HUES64 (cell line): Measurements from ENCODE around the gene PRKAR2B.

Source experiments
- H3K27ac ChIP-seq: 2 replicates; pipeline ENCODE4 v1.7.0; 2013; ENCODE audit warnings: low read depth, low read length, inconsistent platforms
- H3K27me3 ChIP-seq: 2 replicates; pipeline ENCODE4 v1.6.1; 2013; ENCODE audit warnings: mild to moderate bottlenecking, low read length; ENCODE audit not compliant: insufficient read depth
- H3K36me3 ChIP-seq: 2 replicates; pipeline ENCODE4 v1.6.1; 2013; ENCODE audit warnings: mild to moderate bottlenecking, low read length; ENCODE audit not compliant: insufficient read depth
- H3K4me1 ChIP-seq: 2 replicates; pipeline ENCODE4 v1.6.1; 2013; ENCODE audit warnings: mild to moderate bottlenecking, low read length, moderate library complexity; ENCODE audit not compliant: insufficient read depth
- H3K4me3 ChIP-seq: 2 replicates; pipeline ENCODE4 v1.5.1; 2013; ENCODE audit warnings: mild to moderate bottlenecking, low read length, moderate library complexity
- H3K9ac ChIP-seq: 2 replicates; pipeline ENCODE4 v1.6.1; 2013; ENCODE audit warnings: mild to moderate bottlenecking, low read depth, low read length
- H3K9me3 ChIP-seq: 2 replicates; pipeline ENCODE4 v1.6.1; 2013; ENCODE audit warnings: low read depth, low read length; ENCODE audit not compliant: insufficient read depth
- WGBS: fragments of 150-250, 120-280 bp; methylation state at CpG from one replicate; pipeline ENCODE4 v1.1.7; 2013; ENCODE audit warnings: missing lambda C conversion rate; 5-methylcytosine and 5-hydroxymethylcytosine counted together

Gene PRKAR2B

GRCh38 chr7:107012691-107013090, 31.8 kb upstream of the PRKAR2B start:
- H3K9ac ChIP-seq, result no peak overlapping the region
- H3K27ac ChIP-seq, result no peak overlapping the region
- no peaks in the 10 kb centered on the region for H3K36me3 ChIP-seq
- no peaks in the 10 kb centered on the region for H3K27me3 ChIP-seq
- 84% methylated on average over 3 of the region's 6 CpGs for WGBS
- H3K9me3 ChIP-seq, result no peaks in the 10 kb centered on the region
- no peak overlapping the region for H3K4me3 ChIP-seq
- no peaks in the 10 kb centered on the region for H3K4me1 ChIP-seq

GRCh38 chr7:107014387-107015023, 30.0 kb upstream of the PRKAR2B start:
- Histone ChIP-seq H3K36me3 (no peaks in the 10 kb centered on the region), H3K9me3 (no peaks in the 10 kb centered on the region), H3K4me3 (no peak overlapping the region), H3K27me3 (no peaks in the 10 kb centered on the region), H3K27ac (no peak overlapping the region), H3K9ac (no peak overlapping the region), H3K4me1 (no peaks in the 10 kb centered on the region)
- whole genome bisulfite sequencing, result 88% methylated on average over 7 of the region's 7 CpGs

GRCh38 chr7:107016312-107016711, 28.2 kb upstream of the PRKAR2B start:
- H3K9ac ChIP-seq, result no peak overlapping the region

GRCh38 chr7:107017965-107018719, 26.4 kb upstream of the PRKAR2B start:
- Histone ChIP-seq H3K9ac (no peak overlapping the region), H3K27ac (no peak overlapping the region), H3K27me3 (no peaks in the 10 kb centered on the region), H3K36me3 (no peaks in the 10 kb centered on the region), H3K9me3 (no peaks in the 10 kb centered on the region), H3K4me1 (no peaks in the 10 kb centered on the region), H3K4me3 (no peak overlapping the region)
- WGBS, result 98% methylated on average over 2 of the region's 2 CpGs

More at GRCh38 chr7:107016312-107016711, 28.2 kb upstream of the PRKAR2B start:
- H3K4me1 ChIP-seq, result no peaks in the 10 kb centered on the region
- no peaks in the 10 kb centered on the region for H3K36me3 ChIP-seq
- H3K27me3 ChIP-seq, result no peaks in the 10 kb centered on the region
- H3K27ac ChIP-seq, result no peak overlapping the region
- no peaks in the 10 kb centered on the region for H3K9me3 ChIP-seq
- WGBS, result 90% methylated on average over 4 of the region's 4 CpGs
- H3K4me3 ChIP-seq, result no peak overlapping the region

GRCh38 chr7:107020400-107020799, 24.1 kb upstream of the PRKAR2B start:
- H3K9ac ChIP-seq, result no peak overlapping the region
- no peaks in the 10 kb centered on the region for H3K27me3 ChIP-seq
- no peaks in the 10 kb centered on the region for H3K9me3 ChIP-seq
- H3K4me3 ChIP-seq, result no peak overlapping the region
- H3K36me3 ChIP-seq, result no peaks in the 10 kb centered on the region
- 77% methylated on average over 5 of the region's 5 CpGs for WGBS
- H3K4me1 ChIP-seq, result no peaks in the 10 kb centered on the region
- no peak overlapping the region for H3K27ac ChIP-seq

GRCh38 chr7:107021600-107021999, 22.9 kb upstream of the PRKAR2B start:
- no peaks in the 10 kb centered on the region for H3K9me3 ChIP-seq
- H3K4me3 ChIP-seq, result no peak overlapping the region
- 94% methylated on average over 3 of the region's 3 CpGs for WGBS
- H3K9ac ChIP-seq, result no peak overlapping the region
- H3K27ac ChIP-seq, result no peak overlapping the region
- no peaks in the 10 kb centered on the region for H3K4me1 ChIP-seq
- H3K27me3 ChIP-seq, result no peaks in the 10 kb centered on the region
- no peaks in the 10 kb centered on the region for H3K36me3 ChIP-seq

- Histone ChIP-seq H3K9ac (no peak overlapping the region), H3K9me3 (no peaks in the 10 kb centered on the region), H3K27me3 (no peaks in the 10 kb centered on the region), H3K4me3 (no peak overlapping the region), H3K36me3 (no peaks in the 10 kb centered on the region), H3K4me1 (no peaks in the 10 kb centered on the region), H3K27ac (no peak overlapping the region)
Observed at GRCh38 chr7:107023522-107024151, 20.9 kb upstream of the PRKAR2B start.

- H3K4me1 ChIP-seq, result no peaks in the 10 kb centered on the region
- H3K27ac ChIP-seq, result no peak overlapping the region
- WGBS, result 92% methylated on average over 2 of the region's 2 CpGs
- no peaks in the 10 kb centered on the region for H3K27me3 ChIP-seq
- H3K9ac ChIP-seq, result no peak overlapping the region
- H3K36me3 ChIP-seq, result no peaks in the 10 kb centered on the region
- H3K4me3 ChIP-seq, result no peak overlapping the region
- H3K9me3 ChIP-seq, result no peaks in the 10 kb centered on the region
Observed at GRCh38 chr7:107024906-107025305, 19.6 kb upstream of the PRKAR2B start.

GRCh38 chr7:107025449-107026103, 18.9 kb upstream of the PRKAR2B start:
- H3K9me3 ChIP-seq, result no peaks in the 10 kb centered on the region
- H3K36me3 ChIP-seq, result no peaks in the 10 kb centered on the region
- H3K4me1 ChIP-seq, result no peaks in the 10 kb centered on the region
- H3K4me3 ChIP-seq, result no peak overlapping the region
- H3K27ac ChIP-seq, result no peak overlapping the region
- WGBS, result 78% methylated on average over 2 of the region's 2 CpGs
- H3K27me3 ChIP-seq, result no peaks in the 10 kb centered on the region
- no peak overlapping the region for H3K9ac ChIP-seq

- Histone ChIP-seq H3K36me3 (no peaks in the 10 kb centered on the region), H3K9me3 (no peaks in the 10 kb centered on the region), H3K27ac (no peak overlapping the region), H3K27me3 (no peaks in the 10 kb centered on the region), H3K4me1 (no peaks in the 10 kb centered on the region), H3K9ac (no peak overlapping the region), H3K4me3 (no peak overlapping the region)
- WGBS, result 97% methylated on average over 5 of the region's 5 CpGs
Observed at GRCh38 chr7:107026166-107026565, 18.3 kb upstream of the PRKAR2B start.

- H3K4me3 ChIP-seq, result no peak overlapping the region
- H3K36me3 ChIP-seq, result no peaks in the 10 kb centered on the region
- no peaks in the 10 kb centered on the region for H3K9me3 ChIP-seq
- H3K9ac ChIP-seq, result no peak overlapping the region
- WGBS, result 100% methylated on average over 2 of the region's 2 CpGs
- no peaks in the 10 kb centered on the region for H3K27me3 ChIP-seq
- no peaks in the 10 kb centered on the region for H3K4me1 ChIP-seq
- no peak overlapping the region for H3K27ac ChIP-seq
Observed at GRCh38 chr7:107027208-107027607, 17.3 kb upstream of the PRKAR2B start.
